Activated T-cell treated with anti-CD3 and anti-CD28 coated beads for 24 hours (primary cell): ENCODE measurements around the gene SRD5A2.
"Not testable (repeated sequence)": the region's sequence is repeated elsewhere in the genome, so short reads cannot be mapped to it uniquely, and the experiment has no call there.

Source experiments
- DNase-seq: peaks from one replicate; pipeline ENCODE4 v3.0.0-alpha.2; 2020; ENCODE audit warnings: low read depth

SRD5A2 gene

DNA sequence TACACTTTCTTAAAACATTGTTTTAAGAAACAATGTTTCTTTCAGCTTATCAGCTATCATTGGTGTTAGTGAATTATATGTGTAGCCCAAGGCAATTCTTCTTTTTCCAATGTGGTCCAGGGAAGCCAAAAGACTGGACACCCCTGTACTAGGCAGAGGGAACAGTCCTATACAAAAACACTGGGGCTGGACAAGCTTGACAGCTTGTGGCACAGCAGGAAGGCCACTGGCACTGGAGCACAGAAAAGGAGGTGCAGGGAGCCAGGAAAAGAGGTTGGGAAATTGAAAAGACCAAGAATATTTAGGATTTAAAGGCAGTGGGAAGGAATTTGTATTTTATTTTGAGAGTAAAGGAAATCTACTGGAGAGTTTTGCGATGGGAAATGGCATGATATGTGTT, 47.7 kb downstream of the SRD5A2 start:
- DNase-seq = no peak

DNA sequence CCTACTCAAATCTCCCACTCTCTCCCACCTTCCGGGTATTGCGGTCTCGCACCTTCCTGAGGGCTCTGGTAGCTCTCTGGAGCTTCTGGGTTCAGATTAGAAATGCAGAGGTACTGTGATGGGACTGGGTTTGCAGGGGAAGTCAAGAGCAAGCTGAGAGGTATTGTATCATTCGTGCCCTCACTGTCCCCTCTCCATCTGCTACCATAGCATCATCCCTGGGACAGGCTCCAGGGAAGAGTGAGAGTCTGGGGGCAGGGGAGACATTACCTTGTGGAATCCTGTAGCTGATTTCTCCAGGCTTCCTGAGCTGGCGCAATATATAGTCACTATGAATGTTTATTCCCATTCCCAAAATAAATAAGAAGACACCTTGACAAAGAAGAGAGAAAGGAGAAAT, 49.6 kb downstream of the SRD5A2 start:
- DNase-seq = no peak

DNA sequence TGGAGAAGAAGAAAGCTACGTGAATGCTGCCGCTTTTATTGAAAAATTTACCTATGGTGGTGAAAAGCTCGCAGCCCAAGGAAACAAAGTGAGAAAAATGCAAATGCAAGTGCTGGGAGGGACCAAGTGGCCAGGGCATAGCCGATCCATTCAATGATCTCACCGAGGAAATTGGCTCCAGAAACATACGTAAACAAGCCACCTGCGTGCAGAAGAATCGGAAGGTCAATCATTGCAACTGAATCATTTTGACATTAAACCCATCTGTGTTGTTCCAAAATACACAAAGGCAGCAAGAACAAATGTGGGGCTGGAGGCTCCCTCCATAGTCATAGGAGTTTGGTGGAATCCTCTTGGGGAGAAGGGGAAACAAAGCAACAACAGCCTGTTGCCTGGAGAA, 51.5 kb downstream of the SRD5A2 start:
- DNase-seq = no peak

DNA sequence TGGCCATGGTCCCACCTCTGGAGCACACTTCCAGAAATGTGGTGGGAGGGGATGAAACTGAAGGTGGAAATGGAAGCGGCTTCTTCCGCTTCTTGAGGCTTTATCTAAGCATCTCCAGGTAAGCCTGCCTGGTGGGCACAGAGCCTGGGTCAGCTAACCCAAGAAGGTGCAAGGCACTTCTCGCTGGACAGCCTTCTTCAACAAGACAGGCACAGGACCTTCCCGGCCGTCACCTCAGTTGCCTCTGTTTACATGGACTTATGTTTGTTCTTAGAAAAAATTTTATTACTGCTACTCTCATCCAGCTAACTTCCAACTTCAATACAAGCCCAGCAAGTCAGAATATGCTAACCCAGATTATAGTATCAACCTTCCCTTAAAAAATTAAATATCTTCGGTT, 51.9 kb downstream of the SRD5A2 start:
- no peak for DNase-seq

DNA sequence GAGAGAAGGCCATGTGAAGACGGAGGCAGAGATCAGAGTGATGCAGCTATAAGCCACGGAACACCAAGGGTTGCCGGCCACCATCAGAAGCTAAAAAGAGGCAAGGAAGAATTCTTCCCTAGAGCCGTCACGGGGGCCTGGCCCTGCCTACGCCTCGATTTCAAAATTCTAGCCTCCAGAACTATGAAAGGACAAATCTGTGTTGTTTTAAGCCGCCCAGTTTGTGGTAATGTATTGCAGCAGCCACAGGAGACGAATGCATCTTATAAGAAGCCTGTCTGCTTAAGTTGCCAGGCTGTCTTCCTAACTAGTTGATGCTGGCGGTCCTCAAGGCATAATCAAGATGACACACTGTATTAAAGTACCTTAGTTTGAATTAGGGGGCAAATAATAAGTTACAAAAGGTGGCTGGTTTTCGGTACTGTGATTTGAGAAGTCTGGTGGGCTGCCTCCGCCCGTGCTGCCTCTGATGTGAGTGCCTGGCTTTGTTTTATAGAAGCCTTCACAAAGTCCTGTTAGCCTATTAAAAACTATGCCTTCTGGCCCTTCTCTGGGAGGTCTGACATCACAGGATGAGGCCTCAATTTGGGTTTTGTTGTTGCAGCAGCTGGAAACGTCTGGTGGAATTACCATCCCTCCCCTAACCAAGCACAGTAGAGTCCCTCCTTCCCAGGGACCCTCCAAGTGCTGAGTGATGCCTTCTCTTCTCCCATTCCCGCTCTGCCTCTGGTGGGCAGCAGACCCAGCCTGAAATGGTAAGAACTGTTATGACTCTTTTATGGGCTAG, 53.6 kb downstream of the SRD5A2 start:
- no peak for DNase-seq

DNA sequence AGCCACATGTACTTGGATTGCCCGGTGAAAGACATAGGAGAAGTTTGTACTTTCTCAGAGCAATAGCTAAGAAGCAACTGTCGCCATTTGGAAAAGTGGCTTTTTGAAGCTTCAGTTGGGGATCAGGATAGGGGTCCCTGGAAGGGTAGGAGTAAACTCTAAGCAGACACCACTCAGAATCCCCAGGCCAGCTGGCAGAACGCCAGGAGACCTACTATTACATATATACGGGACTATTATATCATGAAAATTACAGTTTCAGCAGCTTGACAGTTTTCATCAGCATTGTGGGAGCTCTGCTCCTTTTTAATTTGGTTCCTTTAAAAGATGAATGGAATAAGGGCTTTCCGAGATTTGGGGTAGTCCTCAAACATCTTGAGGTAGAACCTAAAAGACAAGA, 54.9 kb downstream of the SRD5A2 start:
- no peak for DNase-seq

DNA sequence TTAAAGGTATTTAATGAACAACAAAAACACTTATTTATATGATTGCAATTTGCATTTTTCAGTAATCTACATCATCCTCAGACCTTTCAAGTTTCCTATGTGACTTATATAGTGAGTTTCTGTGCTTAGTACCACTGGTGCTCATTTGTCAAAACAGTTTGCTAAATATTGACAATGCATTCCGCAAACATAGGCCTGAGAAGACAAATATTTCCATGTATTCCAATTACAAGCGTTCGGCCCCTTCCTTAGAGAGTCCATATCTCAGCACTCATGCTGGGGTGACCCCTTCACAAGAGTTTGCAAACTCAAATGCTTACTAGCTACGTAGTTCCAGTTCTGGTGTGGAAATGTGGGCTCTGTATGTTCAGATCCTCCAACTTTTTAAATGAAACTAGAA, 56.1 kb downstream of the SRD5A2 start:
- no peak for DNase-seq

DNA sequence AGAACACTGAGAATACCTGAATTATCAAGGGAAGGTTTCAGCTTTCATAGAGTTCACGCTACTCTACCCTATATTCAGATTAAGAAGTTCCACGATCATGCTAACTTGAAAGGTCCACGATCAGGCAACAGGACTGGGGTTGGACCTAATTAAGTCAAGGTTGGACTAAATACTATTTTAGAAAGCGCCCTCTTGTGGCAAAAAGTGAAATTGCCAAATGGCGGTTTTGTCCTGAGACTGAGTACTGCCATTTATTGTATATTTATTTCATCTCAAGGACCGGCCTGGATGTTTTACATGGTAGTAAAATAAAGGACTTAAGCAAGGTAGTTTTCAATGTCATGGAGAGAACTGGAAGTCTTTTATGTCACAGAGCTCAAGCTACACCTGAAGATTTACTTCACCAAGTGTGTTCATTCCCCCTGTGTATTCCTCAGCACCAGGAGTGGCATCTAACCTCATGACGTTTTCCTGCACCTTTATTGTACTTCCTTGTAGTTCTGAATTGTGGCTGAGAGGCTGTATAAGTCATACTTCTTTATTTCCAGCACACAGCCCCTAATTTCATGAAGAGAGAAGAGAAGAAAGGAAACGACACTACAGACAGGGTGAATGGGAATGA, 56.8 kb downstream of the SRD5A2 start:
- peak; percentile 39 for DNase-seq

DNA sequence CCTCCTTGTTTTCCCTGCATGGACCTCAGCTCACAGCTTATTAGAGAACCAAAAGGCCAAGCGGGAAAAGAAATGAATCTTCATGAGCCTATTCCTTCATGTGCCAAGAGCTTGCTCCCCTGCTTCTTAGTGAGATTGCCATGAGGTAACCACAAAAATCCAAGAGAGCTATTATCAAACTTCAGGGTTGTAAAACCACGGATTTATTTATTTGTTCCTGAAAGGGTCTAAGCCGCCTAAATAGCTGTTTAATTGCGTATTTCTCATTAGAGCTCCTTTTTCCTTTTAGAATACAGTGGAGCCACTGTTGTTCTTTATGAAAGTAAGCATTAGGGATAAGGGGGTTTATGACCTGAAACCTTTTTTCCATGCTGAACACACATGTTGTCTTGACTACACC, 58.0 kb downstream of the SRD5A2 start:
- no peak for DNase-seq

DNA sequence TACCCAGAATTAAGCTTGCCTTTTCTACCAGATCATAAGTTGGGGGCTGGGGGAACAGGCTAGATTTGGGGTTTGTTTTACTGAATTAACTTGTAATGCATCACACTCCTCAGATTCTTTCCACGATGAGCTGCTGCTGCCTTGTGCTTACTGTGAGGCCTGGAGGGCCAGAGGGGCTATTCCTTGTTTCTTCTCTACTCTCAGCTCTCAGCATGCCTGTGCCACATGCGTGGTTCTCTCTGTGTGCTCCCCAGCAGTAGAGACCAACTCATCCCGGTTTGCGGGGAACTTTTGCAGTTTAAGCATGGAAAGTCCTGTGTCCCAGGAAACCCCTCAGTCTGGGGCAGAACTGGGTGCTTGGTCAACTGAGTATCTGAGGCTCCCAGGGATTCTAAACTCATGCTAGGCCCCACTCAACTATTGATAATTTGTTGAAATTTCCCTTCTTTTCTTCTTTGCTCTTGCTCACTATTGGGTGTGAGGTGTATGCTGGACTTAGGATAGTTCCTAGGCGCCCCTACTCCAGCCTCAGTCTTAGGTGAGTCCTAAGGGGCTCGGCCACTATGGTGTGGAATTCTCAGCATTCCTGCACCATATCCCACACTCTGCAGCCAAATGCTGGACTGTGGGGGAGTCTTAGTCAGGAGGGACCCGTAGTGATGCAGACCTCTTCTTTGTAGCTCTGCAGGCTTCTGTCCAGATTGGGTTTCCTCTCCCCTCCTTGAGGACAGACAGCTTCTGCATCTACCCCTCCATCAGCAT, 63.1 kb downstream of the SRD5A2 start:
- DNase-seq = no peak

DNA sequence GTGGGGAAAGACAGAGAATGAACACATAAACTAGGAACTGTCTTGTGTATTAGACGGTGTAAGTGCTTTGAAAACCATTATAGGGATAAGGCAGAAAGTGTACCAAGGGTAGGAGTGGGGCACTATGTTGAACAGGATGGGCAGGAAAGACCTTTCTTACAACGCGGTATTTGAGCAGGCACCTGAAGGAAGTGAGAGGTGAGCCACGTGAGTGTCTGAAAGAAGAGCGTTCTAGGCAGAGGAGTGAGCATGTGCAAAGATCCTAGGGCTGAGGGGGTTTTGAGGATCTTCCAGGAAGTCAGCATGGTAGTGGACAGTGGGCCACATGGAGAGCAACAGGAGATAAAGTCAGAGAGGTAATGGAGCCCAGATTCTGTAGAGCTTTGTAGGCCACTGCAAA, 65.2 kb downstream of the SRD5A2 start:
- DNase-seq = no peak

DNA sequence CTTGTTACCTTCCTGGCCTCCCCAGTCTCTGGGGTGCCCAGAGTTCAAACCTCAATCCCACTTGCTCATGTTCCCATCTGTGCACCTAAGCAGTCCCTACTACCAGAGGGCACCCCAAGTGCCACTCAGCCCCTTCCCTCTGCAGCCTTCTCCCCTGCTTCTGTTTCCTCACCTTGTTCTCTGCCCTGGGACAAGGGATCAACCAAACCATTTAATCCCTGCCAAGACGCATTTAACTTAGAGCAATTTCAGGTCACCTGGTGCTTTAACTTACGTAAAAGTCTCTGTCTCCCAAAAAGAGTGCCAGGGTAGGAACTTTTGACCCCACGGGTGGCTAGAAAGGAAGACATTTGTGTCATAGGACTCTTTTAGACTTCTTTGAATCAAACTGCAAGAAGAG, 67.2 kb downstream of the SRD5A2 start:
- DNase-seq = no peak

DNA sequence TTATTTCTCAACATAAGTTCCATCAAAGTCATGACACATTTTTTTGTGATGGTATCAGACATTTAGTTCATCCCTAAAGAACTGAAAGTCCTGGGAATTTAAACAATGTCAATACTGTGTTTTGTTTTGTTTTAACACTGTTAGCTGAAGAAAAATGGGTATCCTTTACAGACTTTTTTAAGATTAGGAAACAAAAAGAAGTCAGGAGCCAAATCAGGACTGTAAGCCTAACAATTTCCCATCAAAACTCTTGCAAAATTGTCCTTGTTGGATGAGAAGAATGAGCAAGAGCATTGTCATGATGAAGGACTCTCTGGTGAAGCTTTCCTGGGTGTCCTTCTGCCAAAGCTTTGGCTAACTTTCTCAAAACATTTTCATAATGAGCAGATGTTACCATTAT, 69.4 kb downstream of the SRD5A2 start:
- no peak for DNase-seq

DNA sequence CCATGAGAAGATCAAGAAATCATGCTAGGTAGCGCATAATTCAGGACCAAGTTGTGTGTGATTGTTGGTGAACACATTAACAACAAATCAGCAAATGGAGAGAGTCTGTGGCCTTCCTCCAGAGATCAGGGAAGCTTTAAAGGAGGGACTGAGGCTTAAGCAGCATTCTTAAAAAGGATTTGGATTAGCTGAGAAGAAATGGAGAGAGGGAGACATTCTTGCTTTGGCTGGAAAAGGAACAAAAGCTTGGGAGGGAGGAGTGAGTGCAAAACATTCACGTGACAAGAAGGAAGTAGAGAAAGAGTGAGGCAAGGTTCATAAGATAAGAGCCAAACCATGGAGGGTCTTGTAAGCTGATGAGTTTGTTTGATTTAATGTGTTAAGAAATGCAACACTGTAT, 75.6 kb downstream of the SRD5A2 start:
- no peak for DNase-seq

DNA sequence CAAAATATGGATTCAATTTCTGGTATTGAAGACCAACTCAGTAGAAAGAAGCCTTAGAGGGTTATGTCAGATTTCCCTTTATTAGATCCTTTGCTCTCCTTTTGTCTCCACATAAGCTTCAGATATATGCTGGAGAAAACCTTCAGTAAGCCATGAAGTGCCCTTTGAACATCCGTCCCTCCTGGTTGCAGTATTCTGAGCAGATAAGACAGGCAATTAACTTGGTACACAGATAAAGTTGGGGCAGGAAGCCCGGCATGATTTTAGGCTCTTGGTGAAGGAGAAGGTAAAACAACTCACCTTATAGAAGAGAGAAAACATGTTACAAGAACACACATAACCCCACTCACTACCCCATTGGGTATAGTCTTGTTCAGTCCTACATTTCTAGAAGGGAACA, 76.4 kb downstream of the SRD5A2 start:
- no peak for DNase-seq

DNA sequence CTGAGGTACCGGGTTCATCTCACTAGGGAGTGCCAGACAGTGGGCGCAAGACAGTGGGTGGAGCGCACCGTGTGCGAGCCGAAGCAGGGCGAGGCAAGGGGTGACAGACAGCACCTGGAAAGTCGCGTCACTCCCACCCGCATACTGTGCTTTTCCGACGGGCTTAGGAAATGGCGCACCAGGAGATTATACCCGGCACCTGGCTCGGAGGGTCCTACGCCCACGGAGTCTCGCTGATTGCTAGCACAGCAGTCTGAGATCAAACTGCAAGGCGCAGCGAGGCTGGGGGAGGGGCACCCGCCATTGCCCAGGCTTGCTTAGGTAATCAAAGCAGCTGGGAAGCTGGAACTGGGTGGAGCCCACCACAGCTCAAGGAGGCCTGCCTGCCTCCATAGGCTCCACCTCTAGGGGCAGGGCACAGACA, 84.3 kb downstream of the SRD5A2 start:
- not testable (repeated sequence) for DNase-seq

DNA sequence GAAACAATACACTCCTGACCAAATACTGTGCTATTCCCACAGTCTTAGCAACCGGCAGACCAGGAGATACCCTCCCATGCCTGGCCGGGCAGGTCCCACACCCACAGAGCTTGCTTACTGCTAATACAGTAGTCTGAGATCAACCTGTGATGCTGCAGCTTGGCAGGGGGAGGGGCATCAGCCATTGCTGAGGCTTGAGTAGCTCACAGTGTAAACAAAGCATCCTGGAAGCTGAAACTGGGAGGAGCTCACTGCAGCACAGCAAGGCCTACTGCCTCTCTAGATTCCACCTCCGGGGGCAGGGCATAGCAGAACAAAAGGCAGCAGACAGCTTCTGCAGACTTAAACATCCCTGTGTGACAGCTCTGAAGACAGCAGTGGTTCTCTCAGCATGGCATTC, 91.4 kb downstream of the SRD5A2 start:
- not testable (repeated sequence) for DNase-seq

DNA sequence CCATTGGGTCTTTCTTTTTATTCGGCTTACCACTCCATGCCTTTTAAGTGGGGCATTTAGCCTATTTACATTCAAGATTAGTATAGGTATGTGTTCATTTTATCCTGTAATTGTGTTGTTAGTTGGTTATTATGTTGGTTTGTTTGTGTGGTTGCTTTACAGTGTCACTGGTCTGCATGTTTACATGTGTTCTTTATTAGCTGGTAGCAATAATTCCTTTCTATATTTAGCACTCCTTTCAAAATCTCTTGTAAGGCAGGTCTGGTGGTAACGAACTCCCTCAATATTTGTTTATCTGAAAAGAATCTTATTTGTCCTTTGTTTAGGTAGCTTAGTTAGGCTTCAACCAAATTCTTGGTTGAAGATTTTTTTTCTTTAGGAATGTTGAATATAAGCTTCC, 97.5 kb downstream of the SRD5A2 start:
- DNase-seq = no peak

DNA sequence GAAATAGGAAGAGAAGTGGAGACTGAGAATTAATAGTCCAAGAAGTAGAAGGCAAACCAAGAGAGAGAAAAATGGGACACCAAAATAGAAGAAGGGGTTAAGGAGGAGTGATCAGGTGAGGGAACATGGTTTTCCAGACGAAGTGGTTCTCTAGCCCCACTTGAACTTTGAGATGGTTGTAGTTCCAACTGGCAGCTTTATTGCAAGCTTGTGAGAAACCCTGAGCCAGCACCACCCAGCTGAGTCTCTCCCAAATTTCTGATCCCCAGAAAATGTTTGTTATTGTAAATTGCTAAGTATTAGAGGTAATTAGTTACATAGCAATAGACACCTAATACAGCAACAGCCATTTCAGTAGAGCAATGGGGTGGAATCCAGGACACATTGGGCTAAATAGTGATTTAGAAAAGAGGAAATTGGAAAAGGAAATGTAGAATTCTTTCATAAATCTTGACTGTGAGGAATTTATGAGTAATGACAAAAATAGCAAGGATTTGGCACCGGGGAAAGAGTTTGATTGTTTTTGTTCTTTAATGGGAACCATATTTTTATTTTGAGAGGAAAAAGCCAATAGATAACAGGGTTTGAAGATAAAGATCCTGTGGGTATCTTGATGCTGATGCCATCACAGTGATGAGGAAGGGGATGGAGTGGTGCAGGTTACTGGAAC, 104.1 kb downstream of the SRD5A2 start:
- DNase-seq = no peak

DNA sequence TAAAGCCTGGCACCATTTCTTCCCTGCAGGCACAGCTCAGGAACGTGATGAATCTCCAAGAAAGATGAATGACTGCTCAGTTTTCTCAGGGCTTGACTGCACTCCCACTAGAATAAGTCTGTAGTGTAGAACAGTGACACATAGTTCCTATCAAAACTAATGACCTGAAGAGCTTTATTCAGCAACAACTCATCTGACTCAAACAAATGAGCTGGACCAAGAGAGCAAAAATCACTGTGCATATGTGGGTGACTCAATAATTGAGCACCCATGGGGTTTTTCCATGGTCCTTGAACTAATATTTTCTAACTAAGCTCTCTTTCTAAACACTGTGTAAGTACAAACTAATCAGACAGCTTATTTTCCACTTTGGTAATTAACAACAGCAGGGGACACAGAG, 105.0 kb downstream of the SRD5A2 start:
- no peak for DNase-seq

DNA sequence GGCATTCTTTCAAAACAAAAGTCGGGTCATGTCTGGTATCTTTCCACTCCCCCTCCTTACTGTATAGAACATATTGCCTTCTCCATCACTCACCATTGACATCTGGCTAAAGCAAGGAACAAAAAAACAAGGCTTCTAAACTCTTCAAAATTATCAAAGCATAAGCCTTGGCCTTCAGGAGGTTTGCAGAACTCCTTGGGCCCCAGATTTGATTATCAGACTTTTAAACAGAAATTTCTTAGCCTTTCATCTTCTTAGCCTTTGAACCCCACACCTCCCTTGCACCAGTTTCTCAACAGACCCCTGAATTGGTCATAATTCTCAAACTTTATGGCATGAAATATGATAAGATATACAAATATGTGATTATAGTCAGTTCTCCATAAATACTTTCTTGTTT, 106.4 kb downstream of the SRD5A2 start:
- no peak for DNase-seq
